ENCODE data around the gene RPS6KA2. TPM values are rescaled to one million over a fixed set of nuclear protein-coding genes. Genes with fewer than 3 reads are reported as not detected.

The RPS6KA2 gene
- total RNA-seq, 2 experiments from 2014 or later = 3.8 to 4.2 TPM

DNA sequence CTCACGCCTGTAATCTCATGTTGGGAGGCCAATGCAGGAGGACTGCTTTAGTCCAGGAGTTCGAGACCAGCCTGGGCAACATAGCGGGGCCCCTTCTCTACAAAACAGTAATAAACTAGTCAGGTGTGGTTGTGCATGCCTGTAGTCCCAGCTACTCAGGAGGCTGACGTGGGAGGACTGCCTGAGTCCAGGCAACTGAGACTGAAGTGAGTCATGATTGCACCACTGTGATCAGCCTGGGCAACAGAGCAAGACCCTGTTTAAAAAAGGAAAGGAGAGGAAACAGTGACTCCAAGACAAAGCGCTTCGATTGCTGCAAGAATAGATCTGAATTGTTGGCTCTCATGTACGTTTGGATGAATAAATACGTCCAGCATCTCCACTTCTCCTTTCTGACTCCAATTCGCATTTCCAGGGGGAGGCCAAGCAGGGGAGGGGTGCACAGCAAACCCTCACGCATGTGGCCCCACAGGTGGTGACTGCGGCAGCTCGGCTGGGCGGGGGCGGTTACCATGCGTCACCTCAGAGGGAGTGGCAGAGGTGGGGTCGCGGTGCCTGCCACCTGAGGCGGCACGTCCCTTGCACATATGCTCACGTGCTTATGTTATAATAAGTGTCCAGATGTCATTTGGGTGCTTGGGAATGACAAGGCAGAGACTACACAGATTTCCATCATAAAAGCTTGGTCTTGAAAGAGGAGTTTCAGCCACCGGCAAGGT, 149.2 kb downstream of the RPS6KA2 start:
- no peaks in the 10 kb centered on the region for H3K36me3 Mint-ChIP-seq
- no peak overlapping the region for H3K4me3 Mint-ChIP-seq
- DNase-seq = no peak
- no peak overlapping the region for H3K27ac Mint-ChIP-seq
- H3K4me1 Mint-ChIP-seq = no peaks in the 10 kb centered on the region
- no peaks in the 10 kb centered on the region for H3K27me3 Mint-ChIP-seq
- H3K9me3 Mint-ChIP-seq = no peaks in the 10 kb centered on the region

DNA sequence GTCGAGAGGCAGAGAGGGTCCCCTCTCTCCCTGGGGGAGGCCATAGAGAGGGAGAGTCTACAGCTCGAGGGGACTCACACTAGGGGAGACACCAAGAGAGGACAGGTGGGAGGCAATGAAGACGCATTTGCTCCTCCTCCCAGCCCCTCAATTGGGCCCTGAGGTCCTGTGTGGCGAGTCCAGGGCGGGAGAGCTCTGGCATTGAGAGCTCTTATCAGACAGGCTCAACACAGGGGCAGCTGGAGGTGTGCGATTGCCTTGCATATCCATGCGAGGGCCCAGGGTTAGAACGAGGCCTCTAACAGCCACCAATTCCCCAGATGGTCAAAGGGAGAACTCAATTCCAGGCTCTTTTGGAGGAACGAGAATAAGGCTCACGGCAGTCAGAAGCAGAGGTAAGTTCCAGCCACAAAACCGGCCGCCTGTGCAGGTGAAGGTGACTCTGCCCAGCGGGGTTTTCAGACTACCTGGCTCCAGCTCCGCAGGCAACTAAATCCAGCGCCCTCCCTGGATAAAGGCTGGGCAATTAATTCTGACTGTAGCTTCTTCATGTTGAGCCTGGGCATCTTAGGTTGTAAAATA, 150.3 kb downstream of the RPS6KA2 start:
- H3K9me3 Mint-ChIP-seq = no peaks in the 10 kb centered on the region
- DNase-seq = no peak
- no peaks in the 10 kb centered on the region for H3K36me3 Mint-ChIP-seq

DNA sequence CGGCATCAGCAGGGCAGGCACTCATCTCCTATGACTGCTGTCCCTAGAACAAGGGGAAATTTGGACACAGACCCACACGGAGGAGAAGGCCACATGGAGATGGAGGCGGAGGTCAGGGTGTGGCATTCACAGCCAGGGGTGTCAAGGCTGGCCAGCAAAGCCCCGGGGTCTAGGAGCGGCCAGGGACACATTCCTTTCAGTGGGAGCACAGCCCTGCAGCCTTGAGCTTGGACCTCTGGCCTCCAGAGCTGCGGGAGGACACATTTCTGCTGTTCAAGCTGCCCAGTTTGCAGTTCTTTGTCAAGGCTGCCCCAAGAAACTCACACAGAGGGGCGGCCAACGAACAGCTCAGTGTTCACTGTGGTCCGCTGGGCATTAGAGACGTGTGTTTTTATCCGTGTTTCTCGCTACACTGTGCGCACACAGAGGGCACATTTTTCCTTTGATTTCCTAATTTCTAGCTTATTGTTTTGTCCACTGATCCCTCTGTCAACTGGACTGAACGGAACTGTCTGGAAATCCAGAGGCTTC, 150.9 kb downstream of the RPS6KA2 start:
- H3K27ac Mint-ChIP-seq = no peak overlapping the region
- H3K4me1 Mint-ChIP-seq = no peaks in the 10 kb centered on the region

More for the DNA sequence above, 150.3 kb downstream of the RPS6KA2 start:
- H3K4me1 Mint-ChIP-seq = no peaks in the 10 kb centered on the region
- H3K27me3 Mint-ChIP-seq = no peaks in the 10 kb centered on the region
- no peak overlapping the region for H3K27ac Mint-ChIP-seq
- no peak overlapping the region for H3K4me3 Mint-ChIP-seq

DNA sequence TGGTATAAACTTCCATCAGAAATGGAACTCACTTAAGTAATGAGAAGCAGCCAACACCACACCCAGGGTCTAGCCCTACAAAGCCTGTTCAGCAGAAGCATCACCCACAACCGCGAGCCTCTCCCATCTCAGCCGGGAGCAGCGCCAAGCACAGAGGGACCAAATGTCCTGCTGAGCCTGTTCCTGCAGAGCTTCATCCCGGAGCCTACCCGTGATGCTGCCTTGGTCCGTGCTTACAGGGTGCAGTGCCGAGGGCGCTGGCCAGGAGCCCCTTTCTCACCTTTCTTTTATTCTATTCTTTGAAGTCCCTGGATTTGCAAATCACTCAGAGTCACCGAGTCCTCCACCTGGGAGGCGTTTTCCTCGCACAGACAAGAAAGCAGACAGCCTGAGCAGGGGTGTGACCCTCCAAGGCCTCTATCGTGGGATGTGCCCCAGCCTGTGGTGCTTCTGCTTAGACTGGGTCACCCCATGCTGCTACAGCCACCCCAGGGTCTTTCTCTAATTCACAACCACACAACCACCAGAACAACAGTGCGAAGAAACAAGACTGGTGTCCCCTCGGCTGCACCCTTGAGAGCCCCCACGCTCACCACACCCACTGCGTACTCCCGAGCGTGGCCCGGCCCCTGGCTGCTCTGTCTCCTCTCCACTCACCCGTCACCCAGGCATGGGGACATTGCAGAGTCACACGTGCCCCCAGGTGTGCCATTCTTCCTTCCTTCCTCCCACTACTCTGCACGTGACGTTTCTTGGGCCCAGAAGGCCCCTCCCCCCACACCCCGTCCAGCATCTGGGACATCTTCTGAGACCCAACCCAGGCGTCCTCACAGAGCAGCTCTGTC, 152.1 kb downstream of the RPS6KA2 start:
- H3K9me3 Mint-ChIP-seq = no peaks in the 10 kb centered on the region
- H3K36me3 Mint-ChIP-seq = no peaks in the 10 kb centered on the region
- no peak for DNase-seq
- H3K4me3 Mint-ChIP-seq = no peak overlapping the region
- no peaks in the 10 kb centered on the region for H3K4me1 Mint-ChIP-seq
- H3K27me3 Mint-ChIP-seq = no peaks in the 10 kb centered on the region
- no peak overlapping the region for H3K27ac Mint-ChIP-seq

More for the DNA sequence above, 150.9 kb downstream of the RPS6KA2 start:
- Mint-ChIP-seq H3K9me3 (no peaks in the 10 kb centered on the region), H3K36me3 (no peaks in the 10 kb centered on the region), H3K4me3 (no peak overlapping the region), H3K27me3 (no peaks in the 10 kb centered on the region)
- no peak for DNase-seq

DNA sequence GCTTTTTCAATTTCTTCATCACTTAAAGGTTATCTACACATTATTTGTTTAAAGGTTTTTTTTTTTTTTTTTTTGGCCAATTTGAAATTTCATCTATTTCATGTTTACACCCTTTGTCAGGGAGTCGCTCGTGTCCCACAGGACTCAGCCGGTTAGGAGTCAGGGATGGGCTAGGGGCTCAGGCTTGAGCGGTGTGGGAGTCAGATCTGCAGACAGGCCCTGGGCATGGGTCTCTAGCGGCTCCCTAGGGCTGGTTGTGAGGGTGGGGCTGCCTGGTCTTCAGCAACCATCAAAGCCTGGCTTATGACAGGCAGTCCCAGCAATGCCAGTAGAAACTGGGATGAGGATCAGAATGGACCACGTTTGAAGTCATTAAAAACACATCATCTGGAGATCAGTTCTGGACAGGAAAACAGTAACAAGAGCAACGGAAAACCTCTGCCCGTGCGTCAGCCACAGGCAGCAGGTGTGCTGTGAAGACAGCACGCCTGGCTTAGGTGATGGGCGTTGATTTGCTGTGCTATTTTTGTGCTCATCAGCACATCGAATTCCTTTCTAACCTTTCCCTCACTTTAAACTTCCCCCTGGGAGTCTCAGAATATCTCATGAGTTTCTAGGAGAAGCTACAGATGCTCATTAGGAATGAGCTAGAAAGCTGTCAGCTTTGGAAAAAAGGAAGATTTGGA, 153.0 kb downstream of the RPS6KA2 start:
- no peaks in the 10 kb centered on the region for H3K4me1 Mint-ChIP-seq
- H3K4me3 Mint-ChIP-seq = no peak overlapping the region
- H3K27me3 Mint-ChIP-seq = no peaks in the 10 kb centered on the region
- no peaks in the 10 kb centered on the region for H3K9me3 Mint-ChIP-seq
- no peaks in the 10 kb centered on the region for H3K36me3 Mint-ChIP-seq
- H3K27ac Mint-ChIP-seq = no peak overlapping the region
- no peak for DNase-seq

DNA sequence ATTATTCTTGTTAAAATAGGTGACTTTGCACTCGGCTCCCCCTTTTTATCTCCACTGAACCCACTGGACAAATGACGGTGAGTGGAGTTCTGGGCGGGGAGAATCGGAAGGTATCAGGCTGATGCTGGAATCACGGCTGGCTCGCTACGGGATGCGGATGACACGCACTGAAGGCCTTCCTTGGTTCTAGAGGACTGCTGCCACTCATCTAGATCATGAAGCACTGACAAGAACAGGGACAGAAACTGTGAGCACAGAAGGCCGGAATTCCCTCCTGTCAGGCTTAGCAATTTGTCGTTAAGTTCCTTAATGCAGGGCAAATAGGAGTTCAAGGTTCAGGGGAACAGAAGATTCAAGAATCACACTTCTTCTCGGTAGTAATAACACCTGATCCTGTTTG, 154.4 kb downstream of the RPS6KA2 start:
- Mint-ChIP-seq H3K27ac (no peak overlapping the region), H3K36me3 (no peaks in the 10 kb centered on the region), H3K4me3 (no peak overlapping the region)

DNA sequence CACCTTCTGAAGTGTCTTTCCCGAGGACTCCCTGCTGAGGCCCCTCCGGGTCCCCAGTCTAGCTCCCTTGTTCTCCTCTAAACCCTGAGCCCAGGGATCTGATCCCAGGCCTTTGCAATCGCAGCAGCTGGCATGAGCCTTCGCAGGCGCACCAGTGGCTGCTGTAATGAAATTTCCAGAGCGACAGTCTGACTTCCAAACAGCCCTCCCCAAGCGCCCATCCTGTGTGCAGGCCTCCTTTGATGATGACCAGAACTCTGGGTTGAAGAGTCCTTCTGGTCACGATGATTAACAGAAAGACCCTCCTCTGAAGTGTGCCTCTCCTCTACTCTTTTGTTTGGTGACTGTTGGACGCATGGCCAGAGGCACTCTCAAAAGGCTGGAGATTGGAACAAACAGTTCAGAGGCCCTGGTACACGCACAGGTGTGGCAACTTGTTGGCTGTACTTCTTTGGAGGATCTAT, 155.2 kb downstream of the RPS6KA2 start:
- H3K9me3 Mint-ChIP-seq = no peaks in the 10 kb centered on the region
- H3K27ac Mint-ChIP-seq = no peak overlapping the region
- H3K4me3 Mint-ChIP-seq = no peak overlapping the region
- DNase-seq = no peak
- H3K4me1 Mint-ChIP-seq = no peaks in the 10 kb centered on the region
- H3K36me3 Mint-ChIP-seq = no peaks in the 10 kb centered on the region
- no peaks in the 10 kb centered on the region for H3K27me3 Mint-ChIP-seq

More for the DNA sequence above, 154.4 kb downstream of the RPS6KA2 start:
- Mint-ChIP-seq H3K4me1 (no peaks in the 10 kb centered on the region), H3K27me3 (no peaks in the 10 kb centered on the region), H3K9me3 (no peaks in the 10 kb centered on the region)
- DNase-seq = no peak

DNA sequence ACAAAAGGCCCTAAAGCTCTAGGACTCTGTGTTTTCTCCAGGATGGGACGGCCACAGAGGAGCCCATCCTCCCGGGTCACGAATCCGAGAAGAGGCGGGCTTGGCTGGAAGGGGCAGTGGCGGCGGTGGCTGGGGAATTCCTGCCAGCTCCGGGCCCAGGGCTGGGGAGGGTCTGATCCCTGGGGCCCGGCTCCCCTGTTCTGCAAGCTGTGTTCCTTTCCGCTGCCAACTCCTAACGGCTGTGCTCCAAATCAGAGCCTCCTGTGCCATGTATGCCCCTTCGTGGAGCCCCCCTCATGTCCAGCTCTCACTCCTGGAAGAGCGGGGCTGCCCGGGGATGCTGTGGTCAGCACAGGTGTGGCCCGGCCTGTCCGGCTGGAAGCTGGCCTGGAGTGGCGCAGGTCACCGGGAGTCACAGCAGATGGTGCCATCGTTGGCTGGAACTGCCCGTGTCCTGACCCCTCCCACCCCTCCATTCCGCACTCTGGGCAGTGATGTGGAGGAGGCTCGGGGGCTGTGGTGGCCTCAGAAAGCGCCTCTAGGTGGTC, 156.1 kb downstream of the RPS6KA2 start:
- no peak for DNase-seq
- Mint-ChIP-seq H3K4me1 (no peaks in the 10 kb centered on the region), H3K27me3 (no peaks in the 10 kb centered on the region), H3K4me3 (no peak overlapping the region), H3K9me3 (no peaks in the 10 kb centered on the region), H3K27ac (no peak overlapping the region), H3K36me3 (no peaks in the 10 kb centered on the region)

DNA sequence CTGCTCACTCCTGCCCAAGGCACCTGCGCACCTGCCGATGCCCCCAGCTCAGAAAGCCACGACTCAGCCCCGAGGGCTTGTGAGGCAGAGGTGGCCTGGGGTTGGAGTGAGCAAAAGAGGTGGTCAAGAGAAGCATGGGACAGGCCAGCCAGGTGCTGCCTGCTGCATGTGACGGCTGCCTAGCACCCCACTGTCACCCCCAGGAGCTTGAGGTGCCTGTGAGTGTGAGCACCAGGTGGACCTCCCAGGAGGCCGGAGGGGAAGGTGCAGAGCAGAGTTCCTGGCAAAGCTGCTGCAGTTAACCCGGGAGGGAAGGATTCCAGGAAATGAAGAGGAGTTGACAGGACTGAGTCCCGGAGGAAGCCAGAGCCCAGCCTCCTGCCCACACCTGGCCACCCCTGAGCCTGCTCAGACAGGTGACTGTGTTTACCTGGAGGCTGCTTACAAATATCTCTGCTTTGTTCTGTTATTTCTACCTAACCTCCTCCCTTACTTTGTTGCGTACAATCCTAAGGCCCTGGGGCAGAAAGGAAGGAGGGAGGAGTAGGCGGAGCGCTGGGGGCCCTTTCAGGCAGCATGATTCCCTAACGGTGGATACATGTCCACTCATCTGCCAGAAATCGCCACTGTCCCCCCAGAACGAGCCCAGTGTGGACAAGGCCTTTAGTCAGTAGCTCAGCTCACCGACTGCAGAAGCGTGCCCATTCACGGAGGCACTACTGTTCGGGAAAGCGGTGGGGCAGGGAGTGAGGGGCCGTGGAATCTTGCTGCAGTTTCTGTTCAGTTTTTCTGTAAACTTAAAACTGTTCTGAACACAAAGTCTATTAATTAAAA, 156.8 kb downstream of the RPS6KA2 start:
- Mint-ChIP-seq H3K4me3 (no peak overlapping the region), H3K4me1 (no peaks in the 10 kb centered on the region), H3K9me3 (no peaks in the 10 kb centered on the region), H3K27me3 (no peaks in the 10 kb centered on the region), H3K36me3 (no peaks in the 10 kb centered on the region), H3K27ac (no peak overlapping the region)
- DNase-seq = no peak

DNA sequence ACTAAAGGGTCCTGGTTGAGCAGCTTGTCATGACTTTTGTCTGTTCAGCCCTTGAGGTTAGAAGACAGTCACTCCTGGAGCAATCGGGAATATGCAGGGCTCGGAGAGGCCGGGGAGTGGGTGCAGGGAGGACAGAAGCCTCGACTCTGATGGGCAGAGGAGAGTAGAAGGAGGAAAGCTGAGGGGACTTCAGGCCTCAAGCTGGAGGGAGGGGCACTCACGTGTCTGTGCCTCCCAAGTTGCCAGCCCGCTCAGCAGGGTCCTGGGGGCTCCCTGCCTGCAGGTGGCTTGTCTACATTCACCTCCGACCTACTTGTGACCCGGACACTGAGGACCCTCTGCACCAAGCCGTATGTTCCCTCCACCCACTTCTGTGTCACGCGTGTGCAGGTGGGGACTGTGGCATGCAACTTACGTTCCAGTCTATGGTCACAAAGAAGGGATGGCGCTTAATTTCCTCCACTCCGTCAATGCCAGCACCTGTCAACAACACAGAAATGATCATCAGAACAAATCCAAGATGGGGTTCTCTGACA, 157.6 kb downstream of the RPS6KA2 start:
- Mint-ChIP-seq H3K36me3 (no peaks in the 10 kb centered on the region), H3K27me3 (no peaks in the 10 kb centered on the region)

DNA sequence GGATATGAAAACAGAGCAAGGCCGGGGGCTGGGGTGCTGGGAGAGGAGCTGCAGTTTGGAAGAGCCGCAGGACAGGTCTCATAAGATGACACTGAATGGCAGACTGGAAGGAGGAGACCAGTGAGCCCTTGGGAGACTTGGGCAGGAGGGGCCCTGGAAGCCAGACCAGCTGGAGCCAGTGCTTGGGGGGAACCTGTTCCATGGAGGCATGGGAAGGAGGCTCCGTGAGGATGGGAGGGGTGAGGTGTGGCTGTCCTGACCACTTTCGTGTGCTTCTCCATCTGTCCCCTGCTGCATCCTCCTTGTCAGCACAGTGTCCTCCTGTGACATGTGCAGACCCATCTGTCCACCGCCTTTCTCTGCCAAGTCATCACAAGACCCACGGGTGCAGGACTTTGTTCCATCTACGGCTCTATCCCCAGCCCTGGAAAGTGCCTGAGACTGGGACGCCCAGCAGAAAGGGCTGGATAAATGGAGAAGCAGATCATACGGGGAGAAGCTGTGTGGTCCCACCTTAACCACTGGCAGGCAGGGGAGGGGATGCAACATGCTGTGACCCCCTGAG, 159.5 kb downstream of the RPS6KA2 start:
- no peaks in the 10 kb centered on the region for H3K9me3 Mint-ChIP-seq
- H3K27ac Mint-ChIP-seq = no peak overlapping the region

More for the DNA sequence above, 157.6 kb downstream of the RPS6KA2 start:
- Mint-ChIP-seq H3K4me3 (no peak overlapping the region), H3K27ac (no peak overlapping the region), H3K9me3 (no peaks in the 10 kb centered on the region), H3K4me1 (no peaks in the 10 kb centered on the region)
- no peak for DNase-seq

DNA sequence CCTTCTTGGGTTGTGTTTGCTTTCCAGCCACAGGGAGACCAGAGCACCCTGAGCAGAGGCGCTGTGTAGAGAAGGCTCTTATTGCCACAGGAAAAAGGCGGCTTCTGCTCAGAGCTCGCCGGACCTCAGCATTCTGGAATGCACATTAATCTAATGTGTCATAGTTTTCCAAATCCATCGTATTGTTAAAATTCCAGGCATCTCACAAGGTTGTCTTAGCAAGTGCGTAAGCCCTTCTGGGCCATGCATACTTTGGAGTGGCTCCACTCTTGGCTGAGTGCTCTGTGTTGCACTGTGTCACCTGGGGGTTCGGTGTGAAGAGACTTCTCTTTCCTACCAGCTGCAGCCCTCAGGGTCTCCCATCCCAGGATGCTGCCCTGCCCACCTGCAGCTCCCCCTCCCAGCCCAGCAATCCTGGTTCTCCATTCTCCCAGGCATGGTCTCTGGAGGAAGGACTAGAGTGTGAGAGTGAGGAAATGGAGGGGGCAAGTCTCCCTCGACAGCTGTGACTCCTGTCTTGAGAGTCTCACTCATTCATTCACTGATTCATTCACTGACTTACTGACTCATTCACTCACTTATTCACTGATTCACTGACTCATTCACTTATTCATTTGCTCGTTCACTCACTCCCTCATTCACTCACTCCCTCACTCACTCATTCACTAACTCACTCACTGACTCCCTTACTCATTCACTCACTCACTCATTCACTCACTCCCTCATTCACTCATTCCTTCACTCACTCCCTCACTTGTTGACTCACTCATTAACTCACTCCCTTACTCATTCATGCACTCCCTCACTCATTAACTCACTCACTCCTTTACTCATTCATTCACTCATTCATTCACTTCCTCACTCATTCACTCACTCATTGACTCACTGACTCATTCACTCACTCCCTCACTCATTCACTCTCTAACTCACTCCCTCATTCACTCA, 160.6 kb downstream of the RPS6KA2 start:
- Mint-ChIP-seq H3K4me3 (no peak overlapping the region), H3K36me3 (no peaks in the 10 kb centered on the region), H3K27me3 (no peaks in the 10 kb centered on the region), H3K4me1 (no peaks in the 10 kb centered on the region), H3K27ac (no peak overlapping the region), H3K9me3 (no peaks in the 10 kb centered on the region)
- no peak for DNase-seq

More for the DNA sequence above, 159.5 kb downstream of the RPS6KA2 start:
- no peak overlapping the region for H3K4me3 Mint-ChIP-seq
- H3K36me3 Mint-ChIP-seq = no peaks in the 10 kb centered on the region
- no peaks in the 10 kb centered on the region for H3K4me1 Mint-ChIP-seq
- no peaks in the 10 kb centered on the region for H3K27me3 Mint-ChIP-seq
- DNase-seq = no peak

Measured in activated naive CD8-positive, alpha-beta T cell treated with anti-CD3 and anti-CD28 coated beads for 36 hours (primary cell).